GM06990 (cell line): Measurements from ENCODE around the gene FBXO41.

Experiments used
- DNase-seq: peaks from one replicate; pipeline ENCODE4 v3.0.0-alpha.2; 2011; ENCODE audit not compliant: insufficient read length; ENCODE audit errors: extremely low read depth
- H3K27me3 ChIP-seq: replicated peaks from 2 replicates; pipeline ENCODE4 v1.6.0; 2011; ENCODE audit warnings: low read length; ENCODE audit not compliant: control insufficient read depth, insufficient read depth
- H3K36me3 ChIP-seq: 2 replicates; pipeline ENCODE4 v1.5.1; 2011; ENCODE audit warnings: low read length; ENCODE audit not compliant: control insufficient read depth, insufficient read depth
- H3K4me3 ChIP-seq: replicated peaks from 2 replicates; pipeline ENCODE4 v1.5.1; 2011; ENCODE audit warnings: low read depth, mild to moderate bottlenecking, control low read depth, low read length
- CTCF ChIP-seq: IDR thresholded peaks from 2 replicates; pipeline ENCODE4 v1.5.1; 2011; ENCODE audit warnings: low read length, control low read depth, mild to moderate bottlenecking, inconsistent platforms; ENCODE audit not compliant: insufficient read depth, poor library complexity, severe bottlenecking

FBXO41 gene

GRCh38 chr2:73291461-73292315, 7.4 kb upstream of the FBXO41 start:
- Histone ChIP-seq H3K27me3 (no peaks in the 10 kb centered on the region; the same call in none of the 2 replicates), H3K4me3 (0 out of 2 replicates have a peak overlapping the region, but pooled peaks have one; percentile 5), H3K36me3 (no peaks in the 10 kb centered on the region)
- TF ChIP-seq CTCF = no peak
- no peak for DNase-seq

- no peak for TF ChIP-seq CTCF
- H3K4me3 ChIP-seq = no peak overlapping the region
- DNase-seq = peak; percentile 68
- no peaks in the 10 kb centered on the region; the same call in none of the 2 replicates for H3K27me3 ChIP-seq
- H3K36me3 ChIP-seq = no peaks in the 10 kb centered on the region
These were observed 6.8 kb upstream of the FBXO41 start for GRCh38 chr2:73291093-73291460.

- DNase-seq = peak; percentile 28
- TF ChIP-seq CTCF = peak; percentile 82
- H3K4me3 ChIP-seq = no peak overlapping the region
- no peaks in the 10 kb centered on the region; the same call in none of the 2 replicates for H3K27me3 ChIP-seq
- H3K36me3 ChIP-seq = no peaks in the 10 kb centered on the region
These were observed 6.0 kb upstream of the FBXO41 start for GRCh38 chr2:73290049-73290839.

- Histone ChIP-seq H3K36me3 (no peaks in the 10 kb centered on the region), H3K4me3 (no peak overlapping the region), H3K27me3 (no peaks in the 10 kb centered on the region; the same call in none of the 2 replicates)
- no peak for TF ChIP-seq CTCF
- DNase-seq = no peak
These were observed 5.0 kb upstream of the FBXO41 start for GRCh38 chr2:73289304-73289703.

GRCh38 chr2:73286134-73286655, 1.9 kb upstream of the FBXO41 start:
- Histone ChIP-seq H3K36me3 (no peaks in the 10 kb centered on the region; the same call in 1 of the 2 replicates), H3K27me3 (no peaks in the 10 kb centered on the region; the same call in 1 of the 2 replicates), H3K4me3 (no peak overlapping the region)
- no peak for DNase-seq
- TF ChIP-seq CTCF = no peak
